ENCODE data around the gene SLC25A1. TPM values are rescaled to one million over a fixed set of nuclear protein-coding genes. Genes with fewer than 3 reads are reported as not detected.

SLC25A1 gene
- total and polyA plus RNA-seq, 8 donors: 45.7 to 99.3 (median 52.2) TPM

- H3K4me1 ChIP-seq: no peaks in the 10 kb centered on the region
- H3K36me3 ChIP-seq: peaks cover 0 to 94% of the 10 kb centered on the region in 2 donors
- ATAC-seq (no peak), DNase-seq (no peak)
- H3K4me3 ChIP-seq: no peak overlapping the region
- intact Hi-C loops (cut with DNase I): no loop called here
- H3K27ac ChIP-seq: no peak overlapping the region
- no peak for TF ChIP-seq CTCF (IDR thresholded peaks at IDR 0.05)
- no peaks in the 10 kb centered on the region for H3K27me3 ChIP-seq
- H3K9me3 ChIP-seq: no peaks in the 10 kb centered on the region
Observed at GRCh38 chr22:19196841-19197612, 18.5 kb upstream of the SLC25A1 start.

GRCh38 chr22:19195796-19196731 lies 17.5 kb upstream of the SLC25A1 start:
- intact Hi-C loops (cut with DNase I): no loop called here
- TF ChIP-seq CTCF (IDR thresholded peaks at IDR 0.05): no peak
- Histone ChIP-seq H3K27me3 (no peaks in the 10 kb centered on the region), H3K27ac (no peak overlapping the region), H3K36me3 (peaks cover 0 to 96% of the 10 kb centered on the region in 2 donors), H3K9me3 (no peaks in the 10 kb centered on the region), H3K4me3 (no peak overlapping the region), H3K4me1 (no peaks in the 10 kb centered on the region)
- DNase-seq: no peak
- ATAC-seq: no peak

GRCh38 chr22:19194766-19195536 lies 16.4 kb upstream of the SLC25A1 start:
- no peak overlapping the region for H3K4me3 ChIP-seq
- H3K36me3 ChIP-seq: peaks cover 0 to 88% of the 10 kb centered on the region in 2 donors
- DNase-seq (no peak), ATAC-seq (no peak)
- H3K9me3 ChIP-seq: no peaks in the 10 kb centered on the region
- H3K4me1 ChIP-seq: no peaks in the 10 kb centered on the region
- no peaks in the 10 kb centered on the region for H3K27me3 ChIP-seq
- no peak for TF ChIP-seq CTCF (IDR thresholded peaks at IDR 0.05)
- intact Hi-C loops (cut with DNase I): no loop called here
- H3K27ac ChIP-seq: no peak overlapping the region

- intact Hi-C loops (cut with DNase I): no loop called here
- DNase-seq (no peak), ATAC-seq (no peak)
- Histone ChIP-seq H3K4me3 (no peak overlapping the region), H3K9me3 (no peaks in the 10 kb centered on the region), H3K27ac (no peak overlapping the region), H3K4me1 (no peaks in the 10 kb centered on the region), H3K27me3 (no peaks in the 10 kb centered on the region), H3K36me3 (peaks cover 0 to 84% of the 10 kb centered on the region in 2 donors)
- TF ChIP-seq CTCF (IDR thresholded peaks at IDR 0.05): no peak
Observed at GRCh38 chr22:19193879-19194278, 15.3 kb upstream of the SLC25A1 start.

Measured in left lung (tissue), 10 donors.